ENCODE measurements around the gene D2HGDH.

Gene D2HGDH

GRCh38 chr2:241695651-241696050 is 38.8 kb upstream of the D2HGDH start:
- ChIA-PET CTCF (no interaction called here), POLR2A (no interaction called here)
- DNase-seq (ENCODE audit: extremely low spot score) = no peak
- no peak for TF ChIP-seq HDGF (IDR thresholded peaks at IDR 0.05; ENCODE audit: borderline replicate concordance)
- no peak for TF ChIP-seq L3MBTL2 (conservative IDR thresholded peaks at IDR 0.05)
- no peak for TF ChIP-seq SUZ12 (IDR thresholded peaks at IDR 0.05)
- no peak for TF ChIP-seq ZNF384 (IDR thresholded peaks at IDR 0.05)
- no peak for TF ChIP-seq FOXA1 (IDR thresholded peaks at IDR 0.05)
- no peak for TF ChIP-seq TARDBP (IDR thresholded peaks at IDR 0.05)
- TF ChIP-seq ARNT (IDR thresholded peaks at IDR 0.05) = no peak
- TF ChIP-seq CTBP1 (IDR thresholded peaks at IDR 0.05; ENCODE audit: borderline replicate concordance) = no peak
- TF ChIP-seq NFRKB (IDR thresholded peaks at IDR 0.05) = no peak
- no peak for TF ChIP-seq PKNOX1 (IDR thresholded peaks at IDR 0.05)
- TF ChIP-seq ELF4 (IDR thresholded peaks at IDR 0.05) = no peak
- TF ChIP-seq SP1 (IDR thresholded peaks at IDR 0.05) = no peak
- TF ChIP-seq LEF1 (IDR thresholded peaks at IDR 0.05; ENCODE audit: borderline replicate concordance) = no peak

DNA sequence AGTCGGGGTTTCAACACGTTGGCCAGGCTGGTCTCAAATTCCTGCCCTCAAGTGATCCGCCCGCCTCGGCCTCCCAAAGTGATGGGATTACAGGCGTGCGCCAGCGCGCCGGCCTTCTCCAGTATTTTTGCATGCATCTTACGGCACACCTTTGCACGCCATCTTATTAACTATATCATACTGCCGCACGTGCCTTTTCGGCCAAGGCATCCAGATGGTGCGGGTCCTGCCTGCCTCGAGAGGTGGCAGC is 33.4 kb upstream of the D2HGDH start:
- CTCF ChIA-PET = interaction anchor here (0.7 kb wide), 1 partner anchor 12 kb away, joined by 6 read pairs; no protein-coding TSS in a partner anchor
- TF ChIP-seq ARNT (IDR thresholded peaks at IDR 0.05) = peak; percentile 31; the same call in 1 of the 2 replicates
- TF ChIP-seq SUZ12 (IDR thresholded peaks at IDR 0.05) = no peak
- no peak for TF ChIP-seq HDGF (IDR thresholded peaks at IDR 0.05; ENCODE audit: borderline replicate concordance)
- no peak for TF ChIP-seq BHLHE40 (IDR thresholded peaks at IDR 0.05; ENCODE audit: borderline replicate concordance)
- peak; percentile 88 for TF ChIP-seq L3MBTL2 (conservative IDR thresholded peaks at IDR 0.05)
- no peak for TF ChIP-seq CTBP1 (IDR thresholded peaks at IDR 0.05; ENCODE audit: borderline replicate concordance)
- POLR2A ChIA-PET = interaction anchor here (0.7 to 6.1 kb wide), 7 partner anchors 9 to 33 kb away, joined by 3 to 78 read pairs (median 4); partner anchors contain the start of genes D2HGDH and DTYMK

DNA sequence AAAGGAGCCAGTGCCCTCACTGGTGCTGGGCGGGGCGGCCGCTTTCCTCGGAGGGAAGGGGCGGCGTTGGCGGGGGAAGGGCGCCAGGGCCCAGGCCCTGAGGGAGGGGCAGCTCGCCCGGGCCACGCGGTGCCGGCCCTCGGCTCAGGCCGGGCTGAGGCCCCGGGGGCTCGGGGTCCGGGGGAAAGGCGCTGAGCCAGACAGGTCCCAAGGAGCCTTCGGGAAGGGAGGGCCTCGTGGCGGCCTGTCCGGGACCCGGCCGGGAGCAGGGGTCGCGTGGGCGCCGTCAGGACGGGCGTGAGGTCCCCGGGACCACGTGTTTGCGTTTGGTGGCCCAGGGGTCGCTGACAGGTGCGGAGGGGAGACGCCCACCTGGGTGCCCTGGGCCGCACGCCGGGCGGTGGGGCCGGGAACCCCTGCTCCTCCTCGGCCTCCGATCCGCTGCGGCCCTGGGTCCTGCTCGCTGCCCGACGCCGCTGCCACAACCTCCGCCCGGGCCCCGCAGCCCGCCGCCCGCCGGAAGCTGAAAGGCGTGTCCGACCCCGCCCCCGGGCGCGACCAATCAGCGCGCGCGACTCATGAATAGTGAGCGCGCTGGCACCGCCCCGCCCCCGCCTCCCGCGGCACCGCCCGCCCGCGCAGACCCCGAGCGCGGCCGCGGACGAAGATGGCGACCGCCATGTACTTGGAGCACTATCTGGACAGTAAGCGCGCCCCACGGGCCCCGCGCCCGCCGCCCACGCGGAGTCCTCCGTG is 32.9 kb upstream of the D2HGDH start, which contains the start of gene ING5:
ING5 (plus strand) TSS at position 641 of the 756 bp plus-strand sequence; CDS start at position 668, 27 bp downstream.
- TF ChIP-seq TARDBP (IDR thresholded peaks at IDR 0.05) (no peak), LEF1 (IDR thresholded peaks at IDR 0.05; ENCODE audit: borderline replicate concordance) (peak; percentile 72; the same call in 1 of the 2 replicates), L3MBTL2 (conservative IDR thresholded peaks at IDR 0.05) (peak; percentile 19; the same call in 1 of the 2 replicates)
- DNase-seq (ENCODE audit: extremely low spot score) = peak; percentile 85
- ChIA-PET POLR2A (interaction anchor here (0.6 to 6.1 kb wide), 15 partner anchors 9 to 178 kb away, joined by 3 to 78 read pairs (median 4); partner anchors contain the start of genes D2HGDH and DTYMK), CTCF (no interaction called here)

More for the DNA sequence above, 33.4 kb upstream of the D2HGDH start:
- DNase-seq (ENCODE audit: extremely low spot score) = no peak

- CTCF ChIA-PET = no interaction called here
- no peak for TF ChIP-seq SP1 (IDR thresholded peaks at IDR 0.05)
- TF ChIP-seq FOXM1 (IDR thresholded peaks at IDR 0.05; ENCODE audit: borderline replicate concordance) = peak; percentile 33; the same call in 1 of the 2 replicates
- DNase-seq (ENCODE audit: extremely low spot score) = peak; percentile 84
- POLR2A ChIA-PET = interaction anchor here (0.6 to 6.1 kb wide), 13 partner anchors 10 to 177 kb away, joined by 3 to 78 read pairs (median 4); partner anchors contain the start of genes D2HGDH and DTYMK
Measured at GRCh38 chr2:241702155-241703031, 32.0 kb upstream of the D2HGDH start.

DNA sequence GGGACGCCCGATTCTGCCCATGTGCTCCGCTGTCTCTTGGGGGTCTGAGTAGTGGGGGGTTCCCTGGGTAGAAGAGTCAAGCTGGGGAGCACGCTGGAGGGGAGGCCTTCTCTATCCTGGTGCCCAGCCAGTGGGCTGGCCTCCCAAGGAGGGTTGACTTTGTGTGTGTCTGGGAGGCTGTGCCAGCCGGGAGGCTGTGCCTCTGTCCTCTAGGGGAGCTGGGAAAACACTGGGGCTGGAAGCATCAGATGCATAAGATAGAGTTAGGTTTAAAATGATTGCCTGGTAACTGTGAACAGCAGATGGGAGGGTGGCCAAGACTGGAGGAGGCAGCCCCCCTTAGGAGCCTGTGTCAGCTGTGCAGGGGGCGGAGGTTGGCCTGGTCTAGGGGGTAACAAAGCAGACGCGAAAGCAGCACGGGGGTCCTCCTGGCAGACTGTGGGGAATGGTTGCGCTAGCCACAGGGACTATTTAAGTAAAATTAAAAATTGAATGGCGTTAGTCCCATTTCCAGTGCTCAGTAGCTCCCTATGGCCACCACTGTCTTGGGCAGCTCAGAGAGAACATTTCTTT is 31.3 kb upstream of the D2HGDH start:
- CTCF ChIA-PET = interaction anchor here (0.6 kb wide), 2 partner anchors 379 to 1037 kb away, joined by 3 to 8 read pairs; no protein-coding TSS in a partner anchor
- TF ChIP-seq SP1 (IDR thresholded peaks at IDR 0.05) (no peak), L3MBTL2 (conservative IDR thresholded peaks at IDR 0.05) (no peak), TARDBP (IDR thresholded peaks at IDR 0.05) (no peak), ELF4 (IDR thresholded peaks at IDR 0.05) (no peak), ARNT (IDR thresholded peaks at IDR 0.05) (no peak), FOXK2 (IDR thresholded peaks at IDR 0.05) (no peak), SUZ12 (IDR thresholded peaks at IDR 0.05) (no peak), HDGF (IDR thresholded peaks at IDR 0.05; ENCODE audit: borderline replicate concordance) (no peak), ZNF384 (IDR thresholded peaks at IDR 0.05) (no peak), PKNOX1 (IDR thresholded peaks at IDR 0.05) (no peak), FOXA1 (IDR thresholded peaks at IDR 0.05) (no peak), CTBP1 (IDR thresholded peaks at IDR 0.05; ENCODE audit: borderline replicate concordance) (no peak), LEF1 (IDR thresholded peaks at IDR 0.05; ENCODE audit: borderline replicate concordance) (no peak), NFRKB (IDR thresholded peaks at IDR 0.05) (no peak), FOXM1 (IDR thresholded peaks at IDR 0.05; ENCODE audit: borderline replicate concordance) (no peak), BHLHE40 (IDR thresholded peaks at IDR 0.05; ENCODE audit: borderline replicate concordance) (no peak)
- DNase-seq (ENCODE audit: extremely low spot score) = no peak
- POLR2A ChIA-PET = interaction anchor here (1.0 kb wide), 1 partner anchor 17 kb away, joined by 3 read pairs; the partner anchor contains the start of gene DTYMK

DNA sequence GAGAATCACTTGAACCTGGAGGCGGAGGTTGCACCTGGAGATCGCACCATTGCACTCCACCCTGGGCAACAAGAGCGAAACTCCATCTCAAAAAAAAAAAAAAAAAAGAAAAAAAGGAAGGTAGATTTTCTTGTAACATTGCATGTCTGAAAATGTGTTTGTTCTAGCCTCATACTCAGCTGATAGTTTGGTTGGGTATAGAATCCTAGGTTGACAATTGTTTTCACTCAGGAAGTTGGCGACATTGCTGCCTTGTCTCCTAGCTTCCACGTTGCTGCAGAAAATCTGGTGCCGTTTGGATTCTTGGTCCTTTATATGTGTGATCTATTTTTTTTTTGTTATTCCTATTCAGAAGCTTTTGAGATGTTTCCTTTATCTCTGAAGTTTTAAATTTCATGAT is 27.9 kb upstream of the D2HGDH start:
- POLR2A ChIA-PET = interaction anchor here (1.4 kb wide), 1 partner anchor 25 kb away, joined by 4 read pairs; no protein-coding TSS in a partner anchor
- no peak for DNase-seq (ENCODE audit: extremely low spot score)
- TF ChIP-seq FOXM1 (IDR thresholded peaks at IDR 0.05; ENCODE audit: borderline replicate concordance) = no peak
- 0 out of 2 replicates have a peak, but pooled peaks have one; percentile 12 for TF ChIP-seq ZNF384 (IDR thresholded peaks at IDR 0.05)
- CTCF ChIA-PET = no interaction called here
